Activated T-cell treated with anti-CD3 and anti-CD28 coated beads, Interleukin-2, amount 50 U/mL, for 24 hours (primary cell): Measurements from ENCODE around the gene TSPAN33.
"Not testable (repeated sequence)": the region's sequence is repeated elsewhere in the genome, so short reads cannot be mapped to it uniquely, and the experiment has no call there.

Source experiments
- DNase-seq: peaks from one replicate; pipeline ENCODE4 v3.0.0-alpha.2; 2020
- H3K27ac Mint-ChIP-seq: 2 replicates; pipeline ENCODE4 v1.8.0; 2020; ENCODE audit warnings: mild to moderate bottlenecking, mixed read lengths
- H3K27me3 Mint-ChIP-seq: 2 replicates; pipeline ENCODE4 v1.8.0; 2020; ENCODE audit warnings: mixed read lengths
- H3K36me3 Mint-ChIP-seq: 2 replicates; pipeline ENCODE4 v1.8.0; 2020; ENCODE audit warnings: low read depth, mixed read lengths
- H3K4me1 Mint-ChIP-seq: 2 replicates; pipeline ENCODE4 v1.8.0; 2020; ENCODE audit warnings: low read depth, mixed read lengths
- H3K4me3 Mint-ChIP-seq: 2 replicates; pipeline ENCODE4 v1.8.0; 2020; ENCODE audit warnings: mild to moderate bottlenecking, moderate library complexity, mixed read lengths
- H3K9me3 Mint-ChIP-seq: 2 replicates; pipeline ENCODE4 v1.8.0; 2020; ENCODE audit warnings: mixed read lengths

Gene TSPAN33

GRCh38 chr7:129218514-129219062 is 74.1 kb downstream of the TSPAN33 start:
- no peaks in the 10 kb centered on the region for H3K9me3 Mint-ChIP-seq
- DNase-seq: peak; percentile 82
- no peak overlapping the region for H3K4me3 Mint-ChIP-seq
- H3K4me1 Mint-ChIP-seq: peaks cover 11% of the 10 kb centered on the region
- no peak overlapping the region for H3K27ac Mint-ChIP-seq
- peaks cover 4% of the 10 kb centered on the region for H3K27me3 Mint-ChIP-seq
- no peaks in the 10 kb centered on the region for H3K36me3 Mint-ChIP-seq

GRCh38 chr7:129219166-129219565 is 74.7 kb downstream of the TSPAN33 start:
- not testable (repeated sequence) for H3K36me3 Mint-ChIP-seq

More at GRCh38 chr7:129219166-129219565, 74.7 kb downstream of the TSPAN33 start:
- not testable (repeated sequence) for H3K27ac Mint-ChIP-seq, H3K27me3 Mint-ChIP-seq, H3K4me3 Mint-ChIP-seq, DNase-seq, H3K9me3 Mint-ChIP-seq
- H3K4me1 Mint-ChIP-seq: peaks cover 13% of the 10 kb centered on the region
